Osteoblast (primary cell): Measurements from ENCODE around the gene FAM124A. TPM values are rescaled to one million over a fixed set of nuclear protein-coding genes. Genes with fewer than 3 reads are reported as not detected.

ENCODE experiments used
- DNase-seq: peaks from one replicate; pipeline ENCODE4 v3.0.0; 2011; ENCODE audit warnings: low spot score, mixed read lengths; ENCODE audit not compliant: insufficient read length; ENCODE audit errors: missing footprints
- H2AFZ ChIP-seq: 2 replicates; pipeline ENCODE4 v1.6.0; 2011; ENCODE audit warnings: mild to moderate bottlenecking, low read length
- H3K27ac ChIP-seq: 2 replicates; pipeline ENCODE4 v1.5.1; 2011; ENCODE audit warnings: mild to moderate bottlenecking, low read depth, low read length, moderate library complexity
- H3K27me3 ChIP-seq: 2 replicates; pipeline ENCODE4 v1.6.0; 2012; ENCODE audit warnings: mild to moderate bottlenecking, control low read depth, inconsistent platforms, low read length, moderate library complexity; ENCODE audit not compliant: insufficient read depth
- H3K36me3 ChIP-seq: 2 replicates; pipeline ENCODE4 v1.5.1; 2011; ENCODE audit warnings: mild to moderate bottlenecking, low read length, control low read depth, moderate library complexity; ENCODE audit not compliant: insufficient read depth
- H3K4me1 ChIP-seq: 2 replicates; pipeline ENCODE4 v1.5.1; 2011; ENCODE audit warnings: mild to moderate bottlenecking, low read length, control low read depth, moderate library complexity; ENCODE audit not compliant: insufficient read depth
- H3K4me2 ChIP-seq: 2 replicates; pipeline ENCODE4 v1.6.0; 2011; ENCODE audit warnings: mild to moderate bottlenecking, low read length; ENCODE audit not compliant: insufficient read depth
- H3K4me3 ChIP-seq: fragments of 200-600 bp; sonication (generic); 3 replicates; pipeline ENCODE4 v1.5.1; 2012; ENCODE audit warnings: mild to moderate bottlenecking, low read length, inconsistent platforms; ENCODE audit not compliant: insufficient read depth
- H3K79me2 ChIP-seq: 2 replicates; pipeline ENCODE4 v1.6.0; 2012; ENCODE audit warnings: mild to moderate bottlenecking, low read length, control low read depth, inconsistent platforms; ENCODE audit not compliant: insufficient read depth
- H3K9me3 ChIP-seq: 2 replicates; pipeline ENCODE4 v1.5.1; 2011; ENCODE audit warnings: low read depth, low read length, control low read depth
- H4K20me1 ChIP-seq: 2 replicates; pipeline ENCODE4 v1.6.0; 2012; ENCODE audit warnings: mild to moderate bottlenecking, low read length, control low read depth; ENCODE audit not compliant: insufficient read depth
- total RNA-seq: library from RNA; depleted of rRNA; stranded (reverse); fragments of >200 nt; gene quantifications from 2 replicates; pipeline ENCODE4 v1.2.3, GENCODE V29; 2012
- TF ChIP-seq, protein P1 (sequence below): IDR thresholded peaks from 2 replicates; pipeline ENCODE4 v1.5.1; 2011; ENCODE audit warnings: mild to moderate bottlenecking, low read depth, low read length, moderate library complexity; ENCODE audit errors: extremely low read depth

Gene FAM124A
- total RNA-seq, 1 donor = 1.1 TPM

DNA sequence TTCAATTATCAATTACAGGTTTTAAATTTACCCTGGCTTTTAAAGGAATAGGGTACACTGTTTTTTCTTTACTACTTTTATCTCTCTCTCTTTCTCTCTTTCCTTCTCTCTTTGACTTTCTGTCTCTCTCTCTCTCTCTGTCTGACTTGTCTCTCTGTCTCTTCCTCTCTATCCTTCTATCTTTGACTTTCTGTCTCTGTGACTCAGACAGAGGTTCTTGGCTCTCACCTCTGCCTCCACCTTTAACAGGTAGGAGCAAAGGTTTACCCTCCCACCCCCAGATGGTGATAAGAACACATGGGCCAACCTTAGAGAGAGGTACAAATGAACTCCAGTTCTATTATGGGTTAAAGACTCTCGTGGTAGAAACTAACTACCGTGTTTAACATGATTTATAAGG, 20.3 kb upstream of the FAM124A start:
- no peaks in the 10 kb centered on the region for H4K20me1 ChIP-seq
- peaks cover 23% of the 10 kb centered on the region for H3K27me3 ChIP-seq
- no peak for DNase-seq
- no peak overlapping the region for H3K27ac ChIP-seq
- no peaks in the 10 kb centered on the region for H3K36me3 ChIP-seq
- H3K4me1 ChIP-seq = no peaks in the 10 kb centered on the region
- no peak overlapping the region for H3K4me3 ChIP-seq
- no peak overlapping the region for H3K4me2 ChIP-seq
- H3K9me3 ChIP-seq = no peaks in the 10 kb centered on the region
- no peaks in the 10 kb centered on the region for H3K79me2 ChIP-seq
- H2AFZ ChIP-seq = no peak overlapping the region
- TF ChIP-seq, protein P1, sequence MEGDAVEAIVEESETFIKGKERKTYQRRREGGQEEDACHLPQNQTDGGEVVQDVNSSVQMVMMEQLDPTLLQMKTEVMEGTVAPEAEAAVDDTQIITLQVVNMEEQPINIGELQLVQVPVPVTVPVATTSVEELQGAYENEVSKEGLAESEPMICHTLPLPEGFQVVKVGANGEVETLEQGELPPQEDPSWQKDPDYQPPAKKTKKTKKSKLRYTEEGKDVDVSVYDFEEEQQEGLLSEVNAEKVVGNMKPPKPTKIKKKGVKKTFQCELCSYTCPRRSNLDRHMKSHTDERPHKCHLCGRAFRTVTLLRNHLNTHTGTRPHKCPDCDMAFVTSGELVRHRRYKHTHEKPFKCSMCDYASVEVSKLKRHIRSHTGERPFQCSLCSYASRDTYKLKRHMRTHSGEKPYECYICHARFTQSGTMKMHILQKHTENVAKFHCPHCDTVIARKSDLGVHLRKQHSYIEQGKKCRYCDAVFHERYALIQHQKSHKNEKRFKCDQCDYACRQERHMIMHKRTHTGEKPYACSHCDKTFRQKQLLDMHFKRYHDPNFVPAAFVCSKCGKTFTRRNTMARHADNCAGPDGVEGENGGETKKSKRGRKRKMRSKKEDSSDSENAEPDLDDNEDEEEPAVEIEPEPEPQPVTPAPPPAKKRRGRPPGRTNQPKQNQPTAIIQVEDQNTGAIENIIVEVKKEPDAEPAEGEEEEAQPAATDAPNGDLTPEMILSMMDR = no peak

DNA sequence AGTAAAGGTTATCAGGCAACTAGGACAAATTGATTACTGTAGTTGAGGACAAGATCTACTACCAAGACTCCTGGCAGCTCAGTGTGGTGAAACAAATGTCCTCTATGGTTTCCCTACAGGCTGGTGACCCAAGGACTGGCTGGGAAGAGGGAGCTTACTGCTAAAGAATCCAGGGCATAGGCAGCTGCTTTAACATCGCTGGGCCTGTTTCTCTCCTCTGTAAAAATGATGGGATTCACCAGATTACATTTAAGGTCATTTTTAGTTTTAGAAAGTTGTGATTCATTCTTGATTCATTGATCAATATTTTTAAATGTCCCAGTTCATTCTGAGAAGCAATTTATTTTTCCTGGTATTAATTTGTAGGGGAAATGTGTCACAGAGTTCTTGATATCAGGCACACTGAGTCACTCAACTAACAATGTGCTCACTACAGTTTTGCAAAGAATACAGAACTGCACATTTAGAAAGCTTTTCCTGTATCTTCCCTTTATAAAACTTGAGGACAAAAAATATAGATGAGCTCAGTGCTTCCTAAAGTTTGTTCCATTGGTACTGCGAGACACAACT, 19.6 kb upstream of the FAM124A start:
- H3K4me1 ChIP-seq = no peaks in the 10 kb centered on the region
- DNase-seq = no peak
- H3K79me2 ChIP-seq = no peaks in the 10 kb centered on the region
- H3K4me2 ChIP-seq = no peak overlapping the region
- peaks cover 27% of the 10 kb centered on the region for H3K27me3 ChIP-seq
- no peak overlapping the region for H2AFZ ChIP-seq
- H3K27ac ChIP-seq = no peak overlapping the region
- TF ChIP-seq, protein P1 = no peak
- no peaks in the 10 kb centered on the region for H3K36me3 ChIP-seq
- no peaks in the 10 kb centered on the region for H4K20me1 ChIP-seq
- H3K9me3 ChIP-seq = no peaks in the 10 kb centered on the region
- no peak overlapping the region for H3K4me3 ChIP-seq

DNA sequence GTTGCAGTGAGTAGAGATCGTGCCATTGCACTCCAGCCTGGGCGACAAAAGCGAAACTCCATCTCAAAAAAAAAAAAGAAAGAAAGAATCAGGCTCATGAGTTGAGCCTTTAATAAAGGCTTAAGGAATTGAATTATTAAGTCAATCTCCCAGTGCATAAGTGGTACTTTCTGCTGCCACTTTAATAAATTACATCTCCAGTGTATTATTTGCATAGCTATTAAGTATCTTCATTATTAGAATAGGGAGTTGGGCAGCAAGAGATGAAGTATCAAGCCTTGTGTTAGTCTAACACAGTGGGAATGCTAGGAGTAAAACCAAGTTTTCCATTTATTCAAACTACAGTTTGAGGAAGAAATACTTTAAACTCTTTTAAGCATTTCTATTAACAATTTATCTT, 15.6 kb upstream of the FAM124A start:
- H3K36me3 ChIP-seq = no peaks in the 10 kb centered on the region
- TF ChIP-seq, protein P1 = no peak
- H3K9me3 ChIP-seq = no peaks in the 10 kb centered on the region
- H3K4me1 ChIP-seq = no peaks in the 10 kb centered on the region
- H3K79me2 ChIP-seq = no peaks in the 10 kb centered on the region
- no peaks in the 10 kb centered on the region for H4K20me1 ChIP-seq
- H3K27ac ChIP-seq = no peak overlapping the region
- H3K4me3 ChIP-seq = no peak overlapping the region
- DNase-seq = no peak
- H3K4me2 ChIP-seq = no peak overlapping the region
- peaks cover 65% of the 10 kb centered on the region for H3K27me3 ChIP-seq
- no peak overlapping the region for H2AFZ ChIP-seq

DNA sequence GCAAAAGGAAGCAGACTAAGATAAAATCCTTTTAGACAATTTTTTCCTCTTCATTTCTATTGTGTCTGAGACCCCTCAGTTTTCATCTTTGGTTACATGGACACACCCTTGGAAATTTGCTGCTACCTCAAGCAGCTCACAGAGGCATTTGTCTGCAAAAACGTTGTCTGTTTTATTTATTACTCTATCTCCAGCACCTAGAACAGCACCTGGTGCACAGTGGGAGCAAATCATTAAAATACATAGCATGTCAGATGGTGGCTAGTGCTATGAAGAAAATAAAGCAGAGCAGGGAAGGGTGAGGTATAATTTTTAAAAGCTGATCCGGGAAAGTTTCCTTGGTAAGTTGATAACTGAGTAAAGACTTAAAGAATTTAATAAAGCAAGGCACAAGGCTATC, 14.3 kb upstream of the FAM124A start:
- Histone ChIP-seq H4K20me1 (no peaks in the 10 kb centered on the region), H3K4me3 (no peak overlapping the region), H3K79me2 (no peaks in the 10 kb centered on the region), H3K9me3 (no peaks in the 10 kb centered on the region), H3K4me1 (no peaks in the 10 kb centered on the region), H2AFZ (no peak overlapping the region), H3K27me3 (peaks cover 77% of the 10 kb centered on the region), H3K27ac (no peak overlapping the region), H3K36me3 (no peaks in the 10 kb centered on the region), H3K4me2 (no peak overlapping the region)
- TF ChIP-seq, protein P1 = no peak
- DNase-seq = no peak
